ENCODE measurements around the gene NUP188. TPM values are rescaled to one million over a fixed set of nuclear protein-coding genes. Genes with fewer than 3 reads are reported as not detected.
A peak's percentile ranks its signal among the peaks of the same experiment; 100 is the strongest.

Gene NUP188
- total and polyA plus RNA-seq, 2 donors (not counting 1 experiment from before 2014, with no cell fraction given) = 42.8 to 83.6 TPM

DNA sequence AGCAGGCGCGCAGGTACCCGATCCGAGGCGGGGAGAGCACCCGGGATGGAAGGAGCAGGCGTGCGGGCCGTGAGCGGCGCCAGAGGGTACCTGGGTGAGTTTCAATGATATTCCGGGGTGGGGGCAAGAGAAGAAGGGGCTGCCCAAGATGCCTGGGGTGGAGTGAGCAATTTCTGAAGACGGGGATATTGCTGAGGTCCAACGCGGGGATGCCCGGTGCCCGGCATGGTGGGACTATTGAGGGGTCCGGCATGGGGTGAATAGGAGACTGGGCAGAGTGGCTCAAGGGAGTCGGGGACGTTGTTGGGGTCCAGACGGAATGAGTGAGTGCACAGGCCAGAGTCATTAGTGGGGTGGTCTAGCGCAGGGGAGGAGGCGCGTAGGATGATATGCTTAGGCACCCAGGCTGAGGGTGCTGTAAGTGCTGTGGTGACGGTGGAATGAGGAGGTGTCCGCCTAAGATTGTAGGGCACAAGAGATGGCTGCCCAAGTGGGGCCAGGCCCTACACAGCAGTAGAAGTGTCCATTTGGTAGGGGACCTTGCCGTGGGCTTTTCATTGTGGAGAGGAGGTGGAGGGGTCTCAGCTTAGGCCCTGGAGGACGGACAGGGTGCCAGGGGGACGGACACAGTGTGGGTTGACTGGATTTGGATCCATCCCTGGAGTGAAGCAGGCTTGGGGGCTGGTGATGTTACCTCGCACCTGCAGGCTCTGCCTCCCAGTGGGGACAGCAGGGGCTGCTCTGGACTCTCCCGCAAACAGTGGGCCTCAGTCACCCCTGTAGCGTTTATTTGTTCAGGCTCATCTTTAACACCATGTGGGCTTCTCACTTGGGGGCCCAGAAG is 89.6 kb downstream of the NUP188 start:
- Histone ChIP-seq H3K4me2 (replicated peaks; ENCODE audit: low read depth, low read length, poor library complexity, severe bottlenecking) (peak overlapping the region; percentile 92), H3K4me1 (ENCODE audit: control insufficient read depth in 2 of 2, insufficient read depth in 2 of 2, low read length in 2 of 2) (peaks cover 19 to 25% of the 10 kb centered on the region in 2 donors), H3K27ac (ENCODE audit: low read length in 2 of 2) (peak overlapping the region; percentile 5 to 82), H3K9ac (ENCODE audit: low read length) (peak overlapping the region; percentile 93), H2AFZ (ENCODE audit: insufficient read depth, low read depth, low read length, poor library complexity, severe bottlenecking) (peak overlapping the region; percentile 97), H3K9me3 (ENCODE audit: control extremely low read depth in 1 of 3, control insufficient read depth in 2 of 3, insufficient read depth in 1 of 3, low read length in 2 of 3) (no peaks in the 10 kb centered on the region), H3K27me3 (replicated peaks in 1 of 4; ENCODE audit: control extremely low read depth in 1 of 4, control insufficient read depth in 3 of 4, insufficient read depth in 4 of 4, low read length in 3 of 4) (no peaks in the 10 kb centered on the region), H3K4me3 (ENCODE audit: control extremely low read depth in 1 of 5, extremely low read depth in 1 of 5, insufficient read depth in 1 of 5, low read depth in 2 of 5, low read length in 4 of 5) (peak overlapping the region; percentile 51 to 98 (median 91)), H3K79me2 (ENCODE audit: control insufficient read depth, insufficient read depth, low read length) (peaks cover 44% of the 10 kb centered on the region), H3K36me3 (replicated peaks in 1 of 2; ENCODE audit: control extremely low read depth in 1 of 2, control insufficient read depth in 1 of 2, extremely low read depth in 1 of 2, insufficient read depth in 2 of 2, low read length in 1 of 2) (peaks cover 0 to 8% of the 10 kb centered on the region in 2 experiments), H4K20me1 (ENCODE audit: control insufficient read depth, insufficient read depth, low read length, poor library complexity, severe bottlenecking) (peaks cover 29% of the 10 kb centered on the region)
- 24% methylated on average over 32 of the region's 32 CpGs for WGBS (ENCODE audit: insufficient coverage)
- Mint-ChIP-seq H3K4me3 (peak overlapping the region; percentile 97), H3K27me3 (no peaks in the 10 kb centered on the region), H3K4me1 (peaks cover 34% of the 10 kb centered on the region), H3K27ac (peak overlapping the region; percentile 85), H3K9me3 (ENCODE audit: insufficient read depth) (no peaks in the 10 kb centered on the region)
- DNase-seq = peak; percentile 34
- POLR2A ChIA-PET = interaction anchor here (1.0 to 2.8 kb wide), 2 partner anchors 9 to 44 kb away, joined by 4 to 13 read pairs; partner anchors contain the start of genes DOLPP1 and SH3GLB2
- no peak for ATAC-seq (ENCODE audit: low read depth)
- CTCF ChIA-PET = interaction anchor here (1.0 to 1.7 kb wide), 2 partner anchors 9 to 41 kb away, joined by 4 to 7 read pairs; partner anchors contain the start of gene SH3GLB2
- intact Hi-C loops (cut with micrococcal nuclease) = loop anchor here (1.0 to 2.0 kb wide), 5 partner anchors 9 to 908 kb away; partner anchors contain the start of genes NTMT1, PTPA and SH3GLB2
- TF ChIP-seq EZH2 (IDR thresholded peaks at IDR 0.05; ENCODE audit: borderline replicate concordance, insufficient read depth, low read depth, low read length, poor library complexity, severe bottlenecking) = no peak
- TF ChIP-seq, protein P1, sequence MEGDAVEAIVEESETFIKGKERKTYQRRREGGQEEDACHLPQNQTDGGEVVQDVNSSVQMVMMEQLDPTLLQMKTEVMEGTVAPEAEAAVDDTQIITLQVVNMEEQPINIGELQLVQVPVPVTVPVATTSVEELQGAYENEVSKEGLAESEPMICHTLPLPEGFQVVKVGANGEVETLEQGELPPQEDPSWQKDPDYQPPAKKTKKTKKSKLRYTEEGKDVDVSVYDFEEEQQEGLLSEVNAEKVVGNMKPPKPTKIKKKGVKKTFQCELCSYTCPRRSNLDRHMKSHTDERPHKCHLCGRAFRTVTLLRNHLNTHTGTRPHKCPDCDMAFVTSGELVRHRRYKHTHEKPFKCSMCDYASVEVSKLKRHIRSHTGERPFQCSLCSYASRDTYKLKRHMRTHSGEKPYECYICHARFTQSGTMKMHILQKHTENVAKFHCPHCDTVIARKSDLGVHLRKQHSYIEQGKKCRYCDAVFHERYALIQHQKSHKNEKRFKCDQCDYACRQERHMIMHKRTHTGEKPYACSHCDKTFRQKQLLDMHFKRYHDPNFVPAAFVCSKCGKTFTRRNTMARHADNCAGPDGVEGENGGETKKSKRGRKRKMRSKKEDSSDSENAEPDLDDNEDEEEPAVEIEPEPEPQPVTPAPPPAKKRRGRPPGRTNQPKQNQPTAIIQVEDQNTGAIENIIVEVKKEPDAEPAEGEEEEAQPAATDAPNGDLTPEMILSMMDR (IDR thresholded peaks at IDR 0.05) = no peak

Data from B cell (primary cell).